Trophoblast cell (in vitro differentiated cells and primary cell): ENCODE results near the gene AICDA. TPM values are rescaled to one million over a fixed set of nuclear protein-coding genes. Genes with fewer than 3 reads are reported as not detected.

Experiments used
- DNase-seq, 2 donors: peaks; one replicate each; pipeline ENCODE4 v3.0.0-alpha.2; 2016
- H2AFZ ChIP-seq: 2 replicates; pipeline ENCODE4 v1.6.1; 2013; ENCODE audit warnings: low read length, moderate library complexity, mild to moderate bottlenecking; ENCODE audit not compliant: insufficient read depth, poor library complexity
- H2AK5ac ChIP-seq: 2 replicates; pipeline ENCODE4 v1.6.1; 2013; ENCODE audit warnings: mild to moderate bottlenecking, low read length
- H2BK120ac ChIP-seq: 2 replicates; pipeline ENCODE4 v1.6.1; 2013; ENCODE audit warnings: low read length, mild to moderate bottlenecking, moderate library complexity; ENCODE audit not compliant: insufficient read depth, poor library complexity
- H2BK12ac ChIP-seq: 2 replicates; pipeline ENCODE4 v1.6.1; 2013; ENCODE audit warnings: mild to moderate bottlenecking, low read length, moderate library complexity
- H2BK5ac ChIP-seq: 2 replicates; pipeline ENCODE4 v1.6.1; 2013; ENCODE audit warnings: low read length, low read depth, moderate library complexity, mild to moderate bottlenecking; ENCODE audit not compliant: poor library complexity
- H3K14ac ChIP-seq: 2 replicates; pipeline ENCODE4 v1.6.1; 2013; ENCODE audit warnings: mild to moderate bottlenecking, low read length
- H3K18ac ChIP-seq: 2 replicates; pipeline ENCODE4 v1.6.1; 2013; ENCODE audit warnings: mild to moderate bottlenecking, low read length
- H3K23ac ChIP-seq: 2 replicates; pipeline ENCODE4 v1.6.1; 2013; ENCODE audit warnings: low read length
- H3K27ac ChIP-seq: 2 replicates; pipeline ENCODE4 v1.5.1; 2013; ENCODE audit warnings: low read depth, mild to moderate bottlenecking, inconsistent platforms, low read length, moderate library complexity
- H3K27me3 ChIP-seq: 2 replicates; pipeline ENCODE4 v1.6.1; 2013; ENCODE audit warnings: inconsistent platforms, mild to moderate bottlenecking, low read length, moderate library complexity; ENCODE audit not compliant: insufficient read depth
- H3K36me3 ChIP-seq, 2 experiments: 1 replicate in 1 of 2; 2 replicates in 1 of 2; pipeline ENCODE4 v1.6.1; 2013; ENCODE audit warnings: low read length in 2 of 2, mild to moderate bottlenecking in 2 of 2, moderate library complexity in 1 of 2; ENCODE audit not compliant: insufficient read depth in 2 of 2, control insufficient read depth in 1 of 2
- H3K4ac ChIP-seq: 2 replicates; pipeline ENCODE4 v1.6.1; 2013; ENCODE audit warnings: low read depth, mild to moderate bottlenecking, low read length, moderate library complexity
- H3K4me1 ChIP-seq, 2 experiments: 1 replicate in 1 of 2; 2 replicates in 1 of 2; pipeline ENCODE4 v1.6.1; 2013; ENCODE audit warnings: low read length in 2 of 2, mild to moderate bottlenecking in 2 of 2, moderate library complexity in 1 of 2; ENCODE audit not compliant: insufficient read depth in 2 of 2, control insufficient read depth in 1 of 2
- H3K4me2 ChIP-seq: 2 replicates; pipeline ENCODE4 v1.6.1; 2013; ENCODE audit warnings: inconsistent platforms, mild to moderate bottlenecking, low read length, moderate library complexity
- H3K4me3 ChIP-seq: 2 replicates; pipeline ENCODE4 v1.5.1; 2013; ENCODE audit warnings: mild to moderate bottlenecking, low read depth, low read length, inconsistent platforms
- H3K79me1 ChIP-seq: one replicate; pipeline ENCODE4 v1.6.1; 2013; ENCODE audit warnings: low read length
- H3K79me2 ChIP-seq: 2 replicates; pipeline ENCODE4 v1.6.1; 2013; ENCODE audit warnings: low read length, mild to moderate bottlenecking; ENCODE audit not compliant: control insufficient read depth, insufficient read depth, poor library complexity
- H3K9ac ChIP-seq: 2 replicates; pipeline ENCODE4 v1.6.1; 2013; ENCODE audit warnings: mild to moderate bottlenecking, low read length
- H3K9me3 ChIP-seq: 2 replicates; pipeline ENCODE4 v1.6.1; 2013; ENCODE audit warnings: low read depth, mild to moderate bottlenecking, control low read depth, inconsistent platforms, low read length; ENCODE audit not compliant: insufficient read depth
- H4K12ac ChIP-seq: 2 replicates; pipeline ENCODE4 v1.6.1; 2013; ENCODE audit warnings: low read depth, mild to moderate bottlenecking, low read length, moderate library complexity
- H4K8ac ChIP-seq: 2 replicates; pipeline ENCODE4 v1.6.1; 2013; ENCODE audit warnings: low read depth, mild to moderate bottlenecking, low read length, moderate library complexity
- H4K91ac ChIP-seq: one replicate; pipeline ENCODE4 v1.6.1; 2013; ENCODE audit warnings: low read depth, mild to moderate bottlenecking, low read length, moderate library complexity
- WGBS: extraction: QIAGEN DNeasy Blood & Tissue Kit; methylation state at CpG from one replicate; pipeline ENCODE4 v1.1.7; 2013; ENCODE audit warnings: missing lambda C conversion rate; ENCODE audit not compliant: insufficient read length, insufficient coverage; ENCODE audit errors: extremely low coverage; 5-methylcytosine and 5-hydroxymethylcytosine counted together
- polyA plus RNA-seq: library from polyadenylated mRNA; stranded (reverse); fragments of 200-250 nt; gene quantifications from 2 replicates; pipeline ENCODE4 v1.2.3, GENCODE V29; 2013

AICDA gene
- polyA plus RNA-seq: 0.12 and 0.62 TPM in 2 replicates

DNA sequence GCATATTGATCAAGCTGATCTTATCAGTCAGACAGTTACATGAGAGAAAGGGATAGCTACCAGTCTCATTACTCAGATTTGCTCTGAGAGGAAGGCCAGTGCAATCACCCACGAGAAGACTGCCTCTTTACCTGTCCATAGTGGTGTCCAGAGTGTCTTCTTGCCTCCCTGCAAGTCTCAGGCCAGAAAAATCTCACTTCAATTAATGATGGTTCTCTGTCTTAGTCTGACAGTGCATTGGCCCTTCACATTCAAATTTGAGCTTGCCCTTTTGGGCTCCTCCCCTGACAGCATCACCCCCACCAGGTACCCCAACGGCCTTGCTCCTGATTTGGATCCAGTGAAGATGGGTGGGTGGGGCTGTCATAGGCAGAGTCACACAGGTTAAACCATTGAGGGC lies at the start of gene AICDA:
AICDA (minus strand) TSS at position 231 of the 400 bp plus-strand sequence; CDS start at position 139, 92 bp downstream.
- Histone ChIP-seq H2AFZ (no peak within 1 kb of the TSS), H2BK12ac (no peak within 1 kb of the TSS), H3K9me3 (no peaks in the 10 kb centered on the region), H3K4ac (no peak within 1 kb of the TSS), H3K4me3 (no peak within 1 kb of the TSS), H3K27me3 (no peaks in the 10 kb centered on the region), H3K79me2 (no peaks in the 10 kb centered on the region), H3K18ac (no peak within 1 kb of the TSS), H2BK120ac (no peak within 1 kb of the TSS), H3K9ac (no peak within 1 kb of the TSS), H3K23ac (no peak within 1 kb of the TSS), H2BK5ac (no peak within 1 kb of the TSS), H4K91ac (no peak within 1 kb of the TSS), H3K4me1 (peaks cover 0 to 3% of the 10 kb centered on the region in 2 experiments), H3K79me1 (no peaks in the 10 kb centered on the region), H2AK5ac (no peak within 1 kb of the TSS), H3K4me2 (no peak within 1 kb of the TSS), H4K12ac (no peak within 1 kb of the TSS), H3K27ac (no peak within 1 kb of the TSS), H3K14ac (no peak within 1 kb of the TSS), H4K8ac (no peak within 1 kb of the TSS), H3K36me3 (no peaks in the 10 kb centered on the region)
- WGBS: no CpG with 5 or more reads among the region's 2 CpGs
- DNase-seq: no peak

DNA sequence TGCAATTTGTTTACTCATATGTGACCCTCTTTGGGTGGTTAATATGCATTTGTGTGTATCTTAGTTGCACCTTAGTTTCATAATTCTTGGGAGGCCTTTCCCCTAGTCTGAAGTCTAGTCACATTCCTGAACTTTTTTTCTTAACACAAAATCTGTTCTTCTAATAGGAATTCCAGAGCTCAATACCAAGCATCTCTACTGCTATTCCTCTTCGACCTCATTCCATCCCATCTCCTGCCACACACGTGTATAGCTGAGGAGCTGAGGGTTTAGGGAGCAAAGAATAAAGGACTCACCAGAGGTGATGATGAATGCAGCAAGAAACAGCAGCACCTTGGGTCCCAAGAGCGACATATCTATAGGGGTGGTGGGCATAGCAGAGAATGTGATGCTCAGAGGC lies 49.1 kb upstream of the AICDA start:
- peak overlapping the region; percentile 31 for H3K18ac ChIP-seq
- peak overlapping the region; percentile 60 for H3K4me3 ChIP-seq
- H3K23ac ChIP-seq: peak overlapping the region; percentile 94
- H2BK12ac ChIP-seq: peak overlapping the region; percentile 25
- peak overlapping the region; percentile 17 for H4K8ac ChIP-seq
- no peak overlapping the region for H2AFZ ChIP-seq
- peaks cover 21 to 28% of the 10 kb centered on the region in 2 experiments for H3K4me1 ChIP-seq
- H3K9me3 ChIP-seq: no peaks in the 10 kb centered on the region
- H3K36me3 ChIP-seq: no peaks in the 10 kb centered on the region
- H3K4ac ChIP-seq: peak overlapping the region; percentile 18
- H3K27ac ChIP-seq: peak overlapping the region; percentile 94
- H4K91ac ChIP-seq: peak overlapping the region; percentile 84
- peaks cover 39% of the 10 kb centered on the region for H3K79me1 ChIP-seq
- peak overlapping the region; percentile 83 for H2BK120ac ChIP-seq
- H2AK5ac ChIP-seq: peak overlapping the region; percentile 33
- peak overlapping the region; percentile 5 for H4K12ac ChIP-seq
- peak overlapping the region; percentile 88 for H2BK5ac ChIP-seq
- no CpG with 5 or more reads among the region's 3 CpGs for WGBS
- peak overlapping the region; percentile 48 for H3K14ac ChIP-seq
- DNase-seq: peak; percentile 58 to 79
- no peaks in the 10 kb centered on the region for H3K27me3 ChIP-seq
- peaks cover 8% of the 10 kb centered on the region for H3K79me2 ChIP-seq
- H3K9ac ChIP-seq: peak overlapping the region; percentile 81
- peak overlapping the region; percentile 59 for H3K4me2 ChIP-seq

DNA sequence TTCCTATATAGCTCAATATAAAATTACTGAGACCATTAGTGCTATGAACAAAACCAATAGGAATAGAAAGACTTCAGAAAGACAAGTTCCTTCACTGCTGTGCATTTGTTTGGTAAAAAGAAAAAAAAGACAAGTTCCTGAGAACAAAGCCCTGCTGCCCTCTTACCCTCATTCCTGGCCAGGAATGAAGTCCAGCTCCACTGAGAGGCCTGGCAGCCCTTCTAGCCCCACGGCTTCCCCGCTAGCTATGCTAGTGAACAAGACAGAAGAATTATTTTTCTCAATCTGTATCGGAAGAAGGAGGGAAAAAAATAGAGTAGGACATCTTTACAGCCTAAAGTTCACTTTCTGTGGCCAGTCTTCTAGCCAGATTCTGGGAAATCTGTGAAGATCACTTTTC lies 48.4 kb upstream of the AICDA start:
- Histone ChIP-seq H3K27ac (peak overlapping the region; percentile 94), H3K23ac (no peak overlapping the region), H4K91ac (no peak overlapping the region), H2BK120ac (no peak overlapping the region), H3K79me2 (peaks cover 8% of the 10 kb centered on the region), H3K36me3 (peaks cover 0 to 2% of the 10 kb centered on the region in 2 experiments), H2AFZ (no peak overlapping the region), H3K18ac (no peak overlapping the region), H3K14ac (no peak overlapping the region), H2BK5ac (no peak overlapping the region), H3K4ac (no peak overlapping the region), H3K79me1 (peaks cover 39% of the 10 kb centered on the region), H4K12ac (no peak overlapping the region), H3K4me3 (no peak overlapping the region), H2BK12ac (no peak overlapping the region), H4K8ac (no peak overlapping the region), H3K4me1 (peaks cover 21 to 28% of the 10 kb centered on the region in 2 experiments), H3K4me2 (peak overlapping the region; percentile 59), H3K27me3 (no peaks in the 10 kb centered on the region), H2AK5ac (no peak overlapping the region), H3K9me3 (no peaks in the 10 kb centered on the region), H3K9ac (no peak overlapping the region)
- no CpG with 5 or more reads among the region's 3 CpGs for WGBS
- peak; percentile 84 to 90 for DNase-seq

DNA sequence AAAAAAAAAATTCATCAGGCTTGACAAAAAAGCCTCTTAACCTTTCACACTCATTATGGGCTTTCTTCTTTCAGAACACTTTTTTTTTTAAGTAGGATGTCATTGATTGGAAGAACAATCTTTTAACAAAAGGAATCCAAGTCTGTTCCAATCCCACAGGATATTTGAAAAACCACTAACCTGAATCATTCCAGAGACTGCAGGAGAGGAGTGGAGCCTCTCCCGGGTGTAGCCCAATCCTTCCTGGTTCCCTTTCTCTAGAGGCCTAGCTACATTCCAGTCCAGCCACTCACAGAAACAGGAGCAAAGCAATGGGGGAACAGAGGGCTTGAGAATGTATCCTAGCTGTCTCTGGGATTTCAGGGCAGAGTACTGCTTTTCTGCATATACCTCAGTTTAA lies 45.7 kb upstream of the AICDA start:
- Histone ChIP-seq H3K18ac (no peak overlapping the region), H2BK120ac (peak overlapping the region; percentile 61), H3K9ac (no peak overlapping the region), H3K4ac (no peak overlapping the region), H3K27ac (peak overlapping the region; percentile 87), H2BK12ac (no peak overlapping the region), H3K4me2 (no peak overlapping the region), H3K14ac (no peak overlapping the region), H2AK5ac (no peak overlapping the region), H3K4me3 (no peak overlapping the region), H2AFZ (no peak overlapping the region), H2BK5ac (peak overlapping the region; percentile 78), H3K36me3 (peaks cover 12% of the 10 kb centered on the region in 2 experiments), H4K8ac (no peak overlapping the region), H3K4me1 (peaks cover 13 to 19% of the 10 kb centered on the region in 2 experiments), H3K9me3 (no peaks in the 10 kb centered on the region), H4K91ac (no peak overlapping the region), H4K12ac (no peak overlapping the region), H3K27me3 (no peaks in the 10 kb centered on the region), H3K23ac (no peak overlapping the region), H3K79me1 (peaks cover 29% of the 10 kb centered on the region), H3K79me2 (peaks cover 3% of the 10 kb centered on the region)
- no CpG with 5 or more reads among the region's 1 CpG for WGBS
- peak; percentile 73 to 85 for DNase-seq
